PC-9 (cell line): ENCODE data around the gene PRRG2.

Source experiments
- CTCF ChIP-seq: fragments of 200-600 bp; sonication (generic); conservative IDR thresholded peaks from 2 replicates; pipeline ENCODE4 v1.6.1; 2017; ENCODE audit warnings: mixed run types, antibody characterized with exemption, mild to moderate bottlenecking, moderate library complexity
- EZH2 ChIP-seq: fragments of 200-600 bp; sonication (generic); IDR thresholded peaks from 2 replicates; pipeline ENCODE4 v1.8.0; 2017; ENCODE audit warnings: antibody characterized with exemption, low read depth

- no peak for TF ChIP-seq CTCF
- TF ChIP-seq EZH2, result no peak
Observed at GRCh38 chr19:49585023-49585422, 3.9 kb downstream of the PRRG2 start.
